ENCODE data around the gene NOCT. TPM values are rescaled to one million over a fixed set of nuclear protein-coding genes. Genes with fewer than 3 reads are reported as not detected.
"Not testable (repeated sequence)": the region's sequence is repeated elsewhere in the genome, so short reads cannot be mapped to it uniquely, and the experiment has no call there.

Gene NOCT
- total and polyA plus RNA-seq, 2 of the 8 experiments (the other 6 are each of a cell fraction or from before 2014, with no cell fraction given), result 10.4 to 45.5 TPM

- H3K23ac ChIP-seq (ENCODE audit: insufficient read length); H3K79me1 ChIP-seq (ENCODE audit: low read depth, low read length); H3K23me2 ChIP-seq (ENCODE audit: low read depth, low read length); H4K5ac ChIP-seq (ENCODE audit: insufficient read length, low read depth, low read length); H2AK5ac ChIP-seq (ENCODE audit: low read depth, low read length); H3K4me3 ChIP-seq (ENCODE audit: extremely low read depth in 1 of 4, insufficient read depth in 2 of 4, low read depth in 3 of 4, low read length in 4 of 4); H3K56ac ChIP-seq (replicated peaks; ENCODE audit: insufficient read length, low read depth, low read length); H4K91ac ChIP-seq (replicated peaks; ENCODE audit: insufficient read length, low read length); FAIRE-seq; H3K27me3 ChIP-seq (replicated peaks in 1 of 4; ENCODE audit: control insufficient read depth in 3 of 4, extremely low read depth in 1 of 4, insufficient read depth in 3 of 4, low read length in 3 of 4); H2AFZ ChIP-seq (ENCODE audit: low read length); H3K9me3 ChIP-seq (ENCODE audit: insufficient read depth in 2 of 2, low read depth in 1 of 2, low read length in 1 of 2); DNase-seq (ENCODE audit: low read depth in 1 of 2, low spot score in 2 of 2); H3K27ac ChIP-seq (ENCODE audit: low read depth, low read length); H2BK5ac ChIP-seq (ENCODE audit: low read depth, low read length); H2BK120ac ChIP-seq (replicated peaks; ENCODE audit: low read depth, low read length); H2BK12ac ChIP-seq (ENCODE audit: low read depth, low read length); H3K4ac ChIP-seq (replicated peaks; ENCODE audit: insufficient read length, low read depth, low read length); H2BK20ac ChIP-seq (ENCODE audit: low read length); H2BK15ac ChIP-seq (ENCODE audit: low read length); H3K79me2 ChIP-seq (ENCODE audit: control insufficient read depth in 1 of 2, insufficient read depth in 2 of 2, low read length in 2 of 2); H3K4me2 ChIP-seq (ENCODE audit: insufficient read depth in 1 of 2, low read depth in 2 of 2, low read length in 2 of 2); H4K20me1 ChIP-seq (replicated peaks in 1 of 2; ENCODE audit: control insufficient read depth in 1 of 2, insufficient read depth in 2 of 2, low read length in 2 of 2); H3K14ac ChIP-seq (ENCODE audit: insufficient read length); H4K8ac ChIP-seq (ENCODE audit: extremely low read depth, insufficient read depth, low read length); H3K9ac ChIP-seq (replicated peaks in 1 of 4; ENCODE audit: extremely low read depth in 1 of 4, low read depth in 3 of 4, low read length in 3 of 4); H3K18ac ChIP-seq (ENCODE audit: extremely low read depth, low read length); H3K4me1 ChIP-seq (replicated peaks in 1 of 4; ENCODE audit: control insufficient read depth in 3 of 4, insufficient read depth in 4 of 4, low read length in 3 of 4): not testable (repeated sequence)
- CTCF ChIA-PET (ENCODE audit: partially characterized antibody), result interaction anchor here (1.1 to 6.3 kb wide), 3 partner anchors 21 to 29 kb away, joined by 4 to 33 read pairs (median 5); no protein-coding TSS in a partner anchor
- 92% methylated on average over 4 of the region's 4 CpGs; no CpG with 5 or more reads in 1 of the 2 experiments for WGBS, 2 experiments (ENCODE audit: extremely low coverage in 1 of 2, insufficient coverage in 1 of 2, insufficient read length in 1 of 2, insufficient replicate concordance in 2 of 2, low coverage in 1 of 2, low lambda C conversion rate in 2 of 2, missing lambda C conversion rate in 1 of 2)
- POLR2A ChIA-PET (ENCODE audit: partially characterized antibody), result interaction anchor here (0.8 kb wide), 1 partner anchor 9 kb away, joined by 4 read pairs; no protein-coding TSS in a partner anchor
- H3K36me3 ChIP-seq (ENCODE audit: control insufficient read depth in 2 of 4, insufficient read depth in 4 of 4, low read length in 3 of 4), result peaks cover 0 to 49% (median 21%) of the 10 kb centered on the region in 4 experiments; a peak in 6 of 8 replicates
These were observed 43.4 kb downstream of the NOCT start for GRCh38 chr4:139059026-139059425.

Measured in H1 (cell line).